Nephron (organoid): ENCODE data around the gene PPM1G.
"Not testable (repeated sequence)": the region's sequence is repeated elsewhere in the genome, so short reads cannot be mapped to it uniquely, and the experiment has no call there.

Experiments used
- H3K27ac Mint-ChIP-seq, 3 experiments: 2 replicates each; pipeline ENCODE4 v1.8.0; 2020; ENCODE audit warnings: mixed read lengths in 3 of 3, mild to moderate bottlenecking in 2 of 3, moderate library complexity in 1 of 3
- H3K27me3 Mint-ChIP-seq: 2 replicates; pipeline ENCODE4 v1.8.0; 2021; ENCODE audit warnings: low read depth, mild to moderate bottlenecking, moderate library complexity, mixed read lengths
- H3K36me3 Mint-ChIP-seq: 2 replicates; pipeline ENCODE4 v1.8.0; 2020; ENCODE audit warnings: low read depth, mixed read lengths
- H3K4me1 Mint-ChIP-seq: 2 replicates; pipeline ENCODE4 v1.8.0; 2020; ENCODE audit warnings: mixed read lengths
- H3K4me3 Mint-ChIP-seq, 3 experiments: 2 replicates each; pipeline ENCODE4 v1.8.0; 2020; ENCODE audit warnings: mild to moderate bottlenecking in 3 of 3, mixed read lengths in 3 of 3, moderate library complexity in 2 of 3
- H3K9me3 Mint-ChIP-seq: 2 replicates; pipeline ENCODE4 v1.8.0; 2020; ENCODE audit warnings: mixed read lengths
- TF ChIP-seq, protein P1 (sequence below), 3 experiments: fragments of 200-600 bp; sonication (generic); IDR thresholded peaks; one replicate each; pipeline ENCODE4 v1.5.0; 2021; ENCODE audit warnings: antibody characterized with exemption in 3 of 3; ENCODE audit not compliant: unreplicated experiment in 3 of 3

The PPM1G gene

DNA sequence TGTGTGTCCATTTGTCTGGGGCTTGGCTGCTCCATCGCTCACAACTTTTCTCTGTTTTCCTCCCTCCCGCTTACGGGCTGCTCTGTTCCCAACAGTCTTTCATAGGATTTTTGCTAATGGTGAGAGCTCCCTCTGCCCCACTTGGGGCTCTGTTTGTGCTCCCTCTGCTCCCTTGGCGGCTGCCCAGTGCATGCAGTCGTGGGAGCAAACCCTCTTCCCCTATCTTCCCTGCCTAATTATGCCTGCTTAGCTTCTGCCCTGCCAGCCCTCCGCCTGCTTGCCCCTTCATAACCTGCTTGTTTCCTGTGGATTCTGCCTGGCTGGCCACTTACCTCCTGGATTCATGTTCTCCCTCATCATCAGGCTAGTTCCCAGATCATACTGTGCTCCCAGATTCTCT, 26.2 kb upstream of the PPM1G start:
- Mint-ChIP-seq H3K4me1 (peaks cover 5% of the 10 kb centered on the region), H3K36me3 (peaks cover 70% of the 10 kb centered on the region), H3K27ac (no peak overlapping the region), H3K9me3 (no peaks in the 10 kb centered on the region), H3K27me3 (no peaks in the 10 kb centered on the region), H3K4me3 (no peak overlapping the region)
- TF ChIP-seq, protein P1, sequence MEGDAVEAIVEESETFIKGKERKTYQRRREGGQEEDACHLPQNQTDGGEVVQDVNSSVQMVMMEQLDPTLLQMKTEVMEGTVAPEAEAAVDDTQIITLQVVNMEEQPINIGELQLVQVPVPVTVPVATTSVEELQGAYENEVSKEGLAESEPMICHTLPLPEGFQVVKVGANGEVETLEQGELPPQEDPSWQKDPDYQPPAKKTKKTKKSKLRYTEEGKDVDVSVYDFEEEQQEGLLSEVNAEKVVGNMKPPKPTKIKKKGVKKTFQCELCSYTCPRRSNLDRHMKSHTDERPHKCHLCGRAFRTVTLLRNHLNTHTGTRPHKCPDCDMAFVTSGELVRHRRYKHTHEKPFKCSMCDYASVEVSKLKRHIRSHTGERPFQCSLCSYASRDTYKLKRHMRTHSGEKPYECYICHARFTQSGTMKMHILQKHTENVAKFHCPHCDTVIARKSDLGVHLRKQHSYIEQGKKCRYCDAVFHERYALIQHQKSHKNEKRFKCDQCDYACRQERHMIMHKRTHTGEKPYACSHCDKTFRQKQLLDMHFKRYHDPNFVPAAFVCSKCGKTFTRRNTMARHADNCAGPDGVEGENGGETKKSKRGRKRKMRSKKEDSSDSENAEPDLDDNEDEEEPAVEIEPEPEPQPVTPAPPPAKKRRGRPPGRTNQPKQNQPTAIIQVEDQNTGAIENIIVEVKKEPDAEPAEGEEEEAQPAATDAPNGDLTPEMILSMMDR (IDR thresholded peaks at IDR 0.05; ENCODE audit: unreplicated experiment in 3 of 3), result no peak

GRCh38 chr2:27431395-27431794, 22.0 kb upstream of the PPM1G start:
- Mint-ChIP-seq H3K9me3 (no peaks in the 10 kb centered on the region), H3K27me3 (no peaks in the 10 kb centered on the region), H3K4me1 (peaks cover 27% of the 10 kb centered on the region), H3K4me3 (peak overlapping the region; percentile 65 to 77 (median 71)), H3K27ac (peak overlapping the region in 1 of 3 experiments; percentile 43), H3K36me3 (peaks cover 38% of the 10 kb centered on the region)
- TF ChIP-seq, protein P1 (IDR thresholded peaks at IDR 0.05; ENCODE audit: unreplicated experiment in 3 of 3), result no peak

GRCh38 chr2:27428978-27429541, 19.7 kb upstream of the PPM1G start:
- Mint-ChIP-seq H3K36me3 (peaks cover 15% of the 10 kb centered on the region), H3K27me3 (no peaks in the 10 kb centered on the region), H3K4me3 (peak overlapping the region; percentile 98 to 100 (median 98)), H3K4me1 (peaks cover 27% of the 10 kb centered on the region), H3K27ac (peak overlapping the region; percentile 94 to 98 (median 97)), H3K9me3 (no peaks in the 10 kb centered on the region)
- TF ChIP-seq, protein P1 (IDR thresholded peaks at IDR 0.05; ENCODE audit: unreplicated experiment in 3 of 3), result no peak

DNA sequence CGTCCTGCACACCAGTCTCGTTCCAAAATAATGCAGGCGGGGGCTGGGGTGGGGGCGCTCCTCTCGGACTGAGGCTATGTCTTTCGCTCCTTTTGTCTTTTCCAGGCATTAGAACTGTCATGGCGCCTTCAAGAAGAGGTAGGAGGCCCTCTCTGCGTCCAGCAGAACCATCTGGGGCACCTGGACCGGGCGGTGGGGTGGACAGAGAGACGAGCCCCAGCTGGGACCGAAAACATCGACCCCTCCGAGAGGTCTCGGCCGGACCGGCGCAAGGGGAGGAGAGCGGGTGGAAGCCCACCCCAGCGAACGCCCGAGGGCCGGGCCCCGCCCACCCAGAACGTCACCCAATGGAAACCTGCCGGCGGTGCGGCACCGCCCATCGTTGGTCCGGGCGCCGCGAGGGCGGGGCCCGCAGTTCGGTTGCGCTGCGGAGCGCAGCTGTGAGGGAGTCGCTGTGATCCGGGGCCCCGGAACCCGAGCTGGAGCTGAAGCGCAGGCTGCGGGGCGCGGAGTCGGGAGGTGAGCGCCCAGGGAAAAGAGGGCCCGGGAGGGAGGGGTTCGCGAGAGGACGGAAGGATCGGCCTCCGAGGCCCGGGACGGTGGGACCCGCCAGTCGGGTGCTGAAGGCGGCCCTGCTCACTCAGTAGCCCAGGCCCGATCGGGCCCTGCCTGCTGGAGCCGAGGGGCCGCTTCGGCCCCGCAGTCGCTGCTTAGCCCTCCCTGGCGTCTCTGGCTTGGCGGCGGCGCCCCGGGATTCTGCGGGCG, 19.0 kb upstream of the PPM1G start, which contains the start of gene NRBP1:
Gene NRBP1 (plus strand): TSS at position 419 of the 765 bp plus-strand sequence. CDS start 4,643 bp downstream, outside the sequence.
- H3K4me3 Mint-ChIP-seq, result peak within 1 kb of the TSS; percentile 98 to 100 (median 99)
- H3K9me3 Mint-ChIP-seq, result no peaks in the 10 kb centered on the region
- H3K27me3 Mint-ChIP-seq, result no peaks in the 10 kb centered on the region
- peaks cover 8% of the 10 kb centered on the region for H3K36me3 Mint-ChIP-seq
- H3K27ac Mint-ChIP-seq, result peak within 1 kb of the TSS; percentile 94 to 100 (median 99)
- H3K4me1 Mint-ChIP-seq, result peaks cover 27% of the 10 kb centered on the region
- TF ChIP-seq, protein P1 (IDR thresholded peaks at IDR 0.05; ENCODE audit: unreplicated experiment in 3 of 3), result no peak

GRCh38 chr2:27427863-27428212, 18.4 kb upstream of the PPM1G start:
- TF ChIP-seq, protein P1 (IDR thresholded peaks at IDR 0.05; ENCODE audit: unreplicated experiment in 3 of 3), result no peak
- no peaks in the 10 kb centered on the region for H3K27me3 Mint-ChIP-seq
- no peaks in the 10 kb centered on the region for H3K9me3 Mint-ChIP-seq
- H3K36me3 Mint-ChIP-seq, result peaks cover 4% of the 10 kb centered on the region
- peaks cover 27% of the 10 kb centered on the region for H3K4me1 Mint-ChIP-seq
- peak overlapping the region; percentile 97 to 99 (median 98) for H3K4me3 Mint-ChIP-seq
- peak overlapping the region; percentile 94 to 100 (median 99) for H3K27ac Mint-ChIP-seq

GRCh38 chr2:27425039-27425438, 15.6 kb upstream of the PPM1G start:
- H3K4me3 Mint-ChIP-seq, H3K27me3 Mint-ChIP-seq, H3K36me3 Mint-ChIP-seq, H3K9me3 Mint-ChIP-seq, H3K27ac Mint-ChIP-seq: not testable (repeated sequence)
- H3K4me1 Mint-ChIP-seq, result peaks cover 17% of the 10 kb centered on the region
